ENCODE data around the gene AFF3.

AFF3 gene

GRCh38 chr2:99857867-99858444 lies 284.4 kb downstream of the AFF3 start:
- no peak for TF ChIP-seq CTCF (IDR thresholded peaks at IDR 0.05; ENCODE audit: borderline replicate concordance, insufficient read depth, low read depth, low read length)

GRCh38 chr2:99857372-99857771 lies 285.0 kb downstream of the AFF3 start:
- TF ChIP-seq CTCF (IDR thresholded peaks at IDR 0.05; ENCODE audit: borderline replicate concordance, insufficient read depth, low read depth, low read length) = no peak
- no peak overlapping the region for H3K4me3 ChIP-seq (ENCODE audit: low read depth, low read length)

More at GRCh38 chr2:99857867-99858444, 284.4 kb downstream of the AFF3 start:
- no peak overlapping the region for H3K4me3 ChIP-seq (ENCODE audit: low read depth, low read length)

GRCh38 chr2:99856119-99856518 lies 286.3 kb downstream of the AFF3 start:
- TF ChIP-seq CTCF (IDR thresholded peaks at IDR 0.05; ENCODE audit: borderline replicate concordance, insufficient read depth, low read depth, low read length) = no peak
- H3K4me3 ChIP-seq (ENCODE audit: low read depth, low read length) = no peak overlapping the region

- TF ChIP-seq CTCF (IDR thresholded peaks at IDR 0.05; ENCODE audit: borderline replicate concordance, insufficient read depth, low read depth, low read length) = no peak
- no peak overlapping the region for H3K4me3 ChIP-seq (ENCODE audit: low read depth, low read length)
Measured at GRCh38 chr2:99854236-99854852, 288.0 kb downstream of the AFF3 start.

- H3K4me3 ChIP-seq (ENCODE audit: low read depth, low read length) = no peak overlapping the region
- no peak for TF ChIP-seq CTCF (IDR thresholded peaks at IDR 0.05; ENCODE audit: borderline replicate concordance, insufficient read depth, low read depth, low read length)
Measured at GRCh38 chr2:99852956-99853355, 289.4 kb downstream of the AFF3 start.

GRCh38 chr2:99852376-99852934 lies 289.9 kb downstream of the AFF3 start:
- no peak overlapping the region for H3K4me3 ChIP-seq (ENCODE audit: low read depth, low read length)
- TF ChIP-seq CTCF (IDR thresholded peaks at IDR 0.05; ENCODE audit: borderline replicate concordance, insufficient read depth, low read depth, low read length) = no peak

- TF ChIP-seq CTCF (IDR thresholded peaks at IDR 0.05; ENCODE audit: borderline replicate concordance, insufficient read depth, low read depth, low read length) = no peak
- H3K4me3 ChIP-seq (ENCODE audit: low read depth, low read length) = no peak overlapping the region
Measured at GRCh38 chr2:99851811-99852210, 290.6 kb downstream of the AFF3 start.

Measured in GM12875 (cell line).